NCI-H2107 (cell line): ENCODE measurements around the gene KRT1.

Experiments
- DNase-seq: peaks from one replicate; lab custom pipeline; 2025; lab: John Stamatoyannopoulos, UW

The KRT1 gene

DNA sequence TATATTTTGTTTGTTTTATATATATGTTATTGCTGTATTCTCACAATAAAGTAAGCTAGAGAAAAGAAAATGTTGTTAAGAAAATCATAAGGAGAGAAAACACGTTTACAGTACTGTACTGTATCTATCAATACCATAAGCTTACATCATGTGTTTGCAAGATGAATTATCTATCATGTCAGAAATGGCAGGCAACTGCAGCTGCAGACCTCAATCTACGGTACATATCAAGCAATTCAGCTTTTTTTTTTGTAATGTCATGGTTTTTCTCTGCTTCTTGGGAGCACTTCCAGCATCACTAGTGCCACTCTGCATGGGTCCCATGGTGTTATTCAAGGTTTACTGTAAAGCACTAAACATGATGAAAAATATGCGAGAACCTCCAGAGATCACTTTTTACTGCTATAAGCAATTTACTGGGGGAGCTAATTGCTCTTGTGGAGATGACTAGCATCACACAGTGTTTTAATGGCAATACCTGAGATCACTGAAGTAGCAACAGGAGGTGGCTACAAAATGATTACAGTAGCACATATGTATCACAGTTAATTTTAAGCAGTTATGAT, 19.2 kb downstream of the KRT1 start:
- no peak for DNase-seq

- no peak for DNase-seq
Measured at GRCh38 chr12:52659951-52660350, 20.3 kb downstream of the KRT1 start.

GRCh38 chr12:52659395-52659794, 20.8 kb downstream of the KRT1 start:
- no peak for DNase-seq

DNA sequence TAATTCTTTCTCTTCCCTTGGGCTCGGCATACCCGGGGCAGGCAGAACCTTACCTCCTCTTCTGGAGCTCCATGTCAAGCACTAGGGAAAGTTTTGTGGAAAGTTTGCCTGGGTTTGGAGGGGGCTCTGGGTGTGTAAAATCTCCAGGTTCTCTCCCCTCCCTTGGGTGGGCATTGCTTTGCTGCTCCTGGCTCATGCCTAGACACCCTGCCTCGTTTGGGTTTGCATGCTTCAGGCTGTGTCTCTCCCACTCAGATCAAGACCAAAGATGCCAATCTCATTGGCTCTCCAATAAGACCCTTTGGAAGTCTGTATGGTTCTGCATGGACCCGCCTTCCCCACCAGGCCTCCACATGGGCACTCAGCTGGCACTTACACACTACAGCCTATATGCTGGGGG, 22.0 kb downstream of the KRT1 start:
- DNase-seq: no peak

GRCh38 chr12:52657250-52657902, 22.8 kb downstream of the KRT1 start:
- DNase-seq: no peak

GRCh38 chr12:52656616-52657015, 23.6 kb downstream of the KRT1 start:
- no peak for DNase-seq

- no peak for DNase-seq
Measured at GRCh38 chr12:52655720-52656124, 24.5 kb downstream of the KRT1 start.

GRCh38 chr12:52655251-52655650, 25.0 kb downstream of the KRT1 start:
- no peak for DNase-seq

GRCh38 chr12:52651726-52652261, 28.4 kb downstream of the KRT1 start, which contains the start of gene KRT2:
TSS of gene KRT2 (minus strand) at chr12:52652211. CDS start at chr12:52652142, 69 bp downstream.
- no peak for DNase-seq

DNA sequence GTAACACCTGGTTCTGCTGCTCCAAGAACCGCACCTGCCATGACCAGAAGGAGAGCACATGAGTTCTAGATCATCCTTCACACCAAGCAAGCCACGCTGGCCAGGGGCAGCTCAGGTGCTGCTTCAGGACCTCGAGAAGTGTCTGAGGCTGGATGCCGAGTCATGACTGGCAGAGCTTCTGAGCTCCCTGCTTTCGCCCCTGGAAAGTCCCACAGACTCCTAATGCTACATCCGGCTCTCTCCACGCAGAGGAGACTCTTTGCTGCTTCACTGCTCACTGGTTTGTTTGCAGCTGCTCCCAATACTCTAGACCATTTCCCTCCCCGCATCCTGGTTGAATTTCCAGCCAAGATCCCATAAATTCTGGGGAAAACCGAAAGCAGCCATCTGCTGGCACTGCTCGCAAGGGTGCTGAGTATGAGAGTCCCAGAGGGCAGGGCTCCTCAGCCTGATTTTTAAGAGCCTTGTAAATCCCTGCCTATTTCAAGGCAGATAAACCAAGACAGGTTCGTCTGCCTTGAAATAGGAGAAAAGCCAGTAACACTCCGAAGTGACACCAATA, 29.6 kb downstream of the KRT1 start:
- no peak for DNase-seq

DNA sequence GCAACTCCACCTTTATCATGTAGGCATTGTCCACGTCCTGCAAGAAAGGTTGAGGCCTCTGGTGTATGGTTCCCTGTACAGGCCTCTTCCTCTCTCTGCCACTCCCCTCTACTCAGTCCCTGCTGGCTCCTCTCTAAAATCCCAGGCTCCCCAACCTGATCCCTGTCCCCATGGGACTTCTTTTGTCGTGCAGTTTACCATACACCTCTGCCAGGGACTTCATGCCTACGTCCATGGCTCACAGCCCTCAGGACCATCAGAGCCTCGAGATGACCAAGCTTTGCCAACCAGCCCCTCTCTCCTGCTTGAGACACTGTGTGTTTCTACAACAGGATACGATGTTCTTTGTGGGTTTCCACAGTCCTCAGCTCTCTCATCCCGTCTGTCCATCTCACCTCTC, 31.1 kb downstream of the KRT1 start:
- no peak for DNase-seq

DNA sequence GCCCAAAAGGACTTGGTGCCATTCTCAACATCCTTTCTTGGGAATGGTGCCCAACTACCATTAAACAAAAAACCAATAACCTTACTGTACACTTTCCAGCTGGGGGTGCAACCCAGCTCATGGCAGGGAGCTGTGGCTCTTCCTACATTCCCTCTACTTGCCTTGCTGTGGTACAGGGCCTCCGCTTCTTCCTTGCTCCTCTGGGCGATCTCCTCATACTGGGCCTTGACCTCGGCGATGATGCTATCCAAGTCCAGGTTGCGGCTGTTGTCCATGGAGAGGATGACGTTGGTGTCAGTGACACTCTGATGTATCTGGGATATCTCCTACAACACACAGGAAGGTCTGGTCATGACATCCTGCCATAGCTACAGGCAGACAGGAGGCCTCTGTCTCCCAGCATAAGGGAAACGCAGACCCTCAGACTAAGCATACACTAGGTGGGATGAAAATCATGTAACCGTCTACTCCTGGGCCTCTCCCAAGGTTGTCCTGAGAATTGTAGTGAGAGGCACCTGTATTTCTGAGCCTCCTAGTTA, 32.1 kb downstream of the KRT1 start:
- DNase-seq: no peak

GRCh38 chr12:52647601-52648000, 32.6 kb downstream of the KRT1 start:
- DNase-seq: no peak

GRCh38 chr12:52646613-52647012, 33.6 kb downstream of the KRT1 start:
- DNase-seq: no peak

GRCh38 chr12:52645982-52646381, 34.2 kb downstream of the KRT1 start:
- DNase-seq: no peak

DNA sequence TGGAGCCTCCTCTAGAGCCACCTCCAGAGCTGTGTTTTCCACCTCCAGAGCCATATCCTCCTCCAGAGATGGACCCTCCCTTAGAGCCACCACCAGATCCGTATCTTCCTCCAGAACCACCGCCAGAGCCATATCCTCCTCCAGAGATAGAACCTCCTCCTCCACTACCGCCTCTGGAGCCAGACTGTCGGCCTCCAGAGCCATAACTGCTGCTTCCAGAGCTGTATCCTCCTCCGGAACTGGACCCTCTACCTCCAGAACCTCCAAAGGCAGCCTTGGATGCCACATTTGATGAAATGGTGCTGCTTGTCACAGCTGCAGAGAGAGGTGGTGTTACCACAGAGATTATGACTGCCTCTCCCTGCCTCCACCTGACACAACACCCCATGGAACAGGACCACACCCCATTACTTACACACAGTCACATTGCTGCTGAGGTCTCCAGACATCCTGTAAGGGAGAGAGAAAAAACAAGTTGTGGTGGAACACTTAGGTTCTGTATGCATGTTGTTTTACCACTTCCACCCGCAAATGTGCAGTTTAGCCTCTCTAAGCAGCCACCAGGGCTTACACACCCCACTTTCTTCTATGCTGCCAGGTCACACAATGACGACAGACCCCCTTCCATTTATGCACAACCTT, 35.0 kb downstream of the KRT1 start:
- no peak for DNase-seq

DNA sequence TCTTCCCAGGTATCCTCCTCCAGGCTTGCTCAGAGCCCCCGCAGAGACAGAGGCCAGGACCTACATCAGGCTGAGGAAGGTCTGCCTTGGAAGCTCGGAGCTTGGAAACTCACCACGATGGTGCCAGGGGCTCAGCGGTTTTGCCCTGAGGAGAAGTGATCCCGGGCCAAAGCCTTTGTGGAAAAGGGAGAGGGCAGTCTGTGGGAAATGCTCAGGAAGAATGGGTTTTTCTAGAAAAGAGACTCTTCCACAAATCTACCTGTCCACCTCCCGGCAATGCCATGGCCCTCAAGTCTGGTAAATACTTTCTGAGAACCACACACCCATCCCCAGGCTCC, 36.2 kb downstream of the KRT1 start:
- DNase-seq: no peak

DNA sequence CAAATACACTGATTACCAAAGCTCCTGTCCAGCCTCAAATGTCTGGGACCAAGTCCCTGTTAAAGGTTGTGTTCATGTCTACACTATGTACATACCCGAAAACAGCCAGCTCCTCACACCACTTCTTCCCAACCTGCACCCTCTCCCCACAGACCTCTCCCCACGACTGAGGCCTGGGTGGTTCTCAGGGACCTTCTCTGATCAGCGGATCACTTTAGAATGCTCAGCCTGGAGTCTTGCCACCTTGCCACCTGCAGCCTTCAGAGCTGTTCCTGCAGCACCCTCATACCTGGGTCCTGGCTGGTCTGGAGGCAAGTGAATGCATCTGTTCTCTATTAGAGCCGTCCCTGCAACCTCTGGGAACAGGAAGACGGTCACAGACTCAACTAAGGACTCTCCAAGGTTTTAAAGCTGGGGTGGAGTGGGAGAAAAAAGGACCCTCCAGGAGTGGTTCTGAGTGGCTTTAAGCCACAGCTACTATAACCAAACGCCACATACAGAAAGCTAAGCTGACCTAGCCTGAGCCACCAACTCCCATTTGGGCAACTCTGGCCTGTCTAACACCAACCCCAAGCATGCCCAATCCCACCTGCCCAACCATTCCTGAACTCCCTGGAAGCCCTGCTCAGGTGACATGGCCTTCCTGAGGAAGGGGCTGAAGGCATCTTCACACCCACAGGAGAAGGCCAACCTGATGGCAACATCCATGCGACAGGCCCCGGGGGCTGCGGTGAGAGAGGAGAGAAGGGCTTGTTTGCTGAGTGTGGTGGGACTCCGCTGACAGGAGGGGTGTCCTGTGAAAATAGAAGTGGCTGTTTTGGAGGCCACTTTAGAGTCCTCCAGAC, 36.8 kb downstream of the KRT1 start:
- DNase-seq: no peak

- no peak for DNase-seq
Measured at GRCh38 chr12:52641468-52641867, 38.7 kb downstream of the KRT1 start.

GRCh38 chr12:52637299-52637698, 42.9 kb downstream of the KRT1 start:
- DNase-seq: no peak

DNA sequence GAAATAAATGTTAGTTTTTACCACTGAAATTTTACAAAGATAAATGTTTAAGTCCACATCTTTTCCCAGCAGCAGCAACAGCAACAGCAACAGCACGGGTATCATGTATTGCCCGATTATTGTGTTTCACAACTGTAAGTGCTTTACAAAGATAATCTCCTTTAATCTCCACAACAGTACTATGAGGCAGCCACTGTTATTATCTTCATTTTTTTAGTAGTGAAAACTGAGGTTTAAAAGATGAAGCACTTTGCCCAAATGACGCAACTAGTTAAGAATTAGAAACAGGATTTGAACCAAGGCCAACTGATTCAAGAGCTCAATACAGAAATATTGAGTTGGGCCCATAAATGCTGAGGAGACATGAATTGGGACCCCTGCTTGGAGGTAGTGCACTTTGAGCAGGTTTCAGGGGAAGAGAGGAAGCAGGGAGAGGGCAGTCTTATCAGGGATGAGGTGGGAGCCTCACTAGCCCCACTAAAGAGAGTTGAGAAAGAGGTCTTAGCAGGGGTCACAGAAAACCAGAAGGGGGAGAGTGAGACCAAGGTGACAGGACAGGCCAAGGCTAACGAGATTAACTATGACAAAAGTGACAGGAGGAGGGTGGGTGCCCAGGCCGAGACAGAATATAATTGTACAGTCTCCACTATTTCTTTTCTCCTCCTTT, 43.5 kb downstream of the KRT1 start:
- DNase-seq: no peak
